GM13976 (cell line): ENCODE results near the gene INHBC.

Experiments used
- DNase-seq: peaks from one replicate; pipeline ENCODE4 v3.0.0; 2012; ENCODE audit warnings: low spot score
- in situ Hi-C: fragments of 300-500 bp; cut with MboI; formaldehyde crosslinking; loops from one replicate; pipeline ENCODE4 v1.12.0; 2022; ENCODE audit warnings: low sequenced_read_pairs, mixed read lengths, inconsistent platforms; ENCODE audit not compliant: unreplicated experiment
- TF ChIP-seq, protein P1 (sequence below): IDR thresholded peaks from 2 replicates; pipeline ENCODE4 v1.5.1; 2012; ENCODE audit warnings: borderline replicate concordance, mild to moderate bottlenecking; ENCODE audit not compliant: insufficient read depth; ENCODE audit errors: extremely low read depth, missing control alignments, control extremely low read depth

The INHBC gene

GRCh38 chr12:57477710-57478681 lies 43.4 kb downstream of the INHBC start:
- in situ Hi-C loops: no loop called here
- TF ChIP-seq, protein P1, sequence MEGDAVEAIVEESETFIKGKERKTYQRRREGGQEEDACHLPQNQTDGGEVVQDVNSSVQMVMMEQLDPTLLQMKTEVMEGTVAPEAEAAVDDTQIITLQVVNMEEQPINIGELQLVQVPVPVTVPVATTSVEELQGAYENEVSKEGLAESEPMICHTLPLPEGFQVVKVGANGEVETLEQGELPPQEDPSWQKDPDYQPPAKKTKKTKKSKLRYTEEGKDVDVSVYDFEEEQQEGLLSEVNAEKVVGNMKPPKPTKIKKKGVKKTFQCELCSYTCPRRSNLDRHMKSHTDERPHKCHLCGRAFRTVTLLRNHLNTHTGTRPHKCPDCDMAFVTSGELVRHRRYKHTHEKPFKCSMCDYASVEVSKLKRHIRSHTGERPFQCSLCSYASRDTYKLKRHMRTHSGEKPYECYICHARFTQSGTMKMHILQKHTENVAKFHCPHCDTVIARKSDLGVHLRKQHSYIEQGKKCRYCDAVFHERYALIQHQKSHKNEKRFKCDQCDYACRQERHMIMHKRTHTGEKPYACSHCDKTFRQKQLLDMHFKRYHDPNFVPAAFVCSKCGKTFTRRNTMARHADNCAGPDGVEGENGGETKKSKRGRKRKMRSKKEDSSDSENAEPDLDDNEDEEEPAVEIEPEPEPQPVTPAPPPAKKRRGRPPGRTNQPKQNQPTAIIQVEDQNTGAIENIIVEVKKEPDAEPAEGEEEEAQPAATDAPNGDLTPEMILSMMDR: no peak
- DNase-seq: peak; percentile 67

DNA sequence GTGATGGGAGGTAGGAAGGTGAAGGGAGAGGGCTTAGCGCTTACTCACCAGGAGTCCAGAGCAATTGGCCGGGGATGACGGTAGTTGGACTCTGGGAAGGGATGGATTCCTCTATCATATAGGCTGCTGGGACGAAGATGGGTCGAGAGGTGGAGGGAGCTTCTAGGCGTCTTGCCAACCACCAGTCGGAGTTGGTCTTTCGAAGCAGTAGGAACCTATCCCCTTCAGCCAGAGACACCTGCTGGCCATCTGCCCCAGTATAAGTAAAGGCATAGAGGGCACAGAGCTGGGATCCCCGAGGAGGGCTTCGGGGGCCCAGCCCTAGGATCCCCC lies 44.4 kb downstream of the INHBC start:
- TF ChIP-seq, protein P1: no peak
- in situ Hi-C loops: no loop called here
- no peak for DNase-seq

- peak; percentile 76 for DNase-seq
- in situ Hi-C loops: no loop called here
- TF ChIP-seq, protein P1: no peak
Observed at GRCh38 chr12:57479376-57480115, 45.0 kb downstream of the INHBC start, which contains the start of gene ARHGAP9. Gene ARHGAP9, minus strand, starts transcription at chr12:57479866. Its CDS starts 460 bp downstream, at chr12:57479406.

DNA sequence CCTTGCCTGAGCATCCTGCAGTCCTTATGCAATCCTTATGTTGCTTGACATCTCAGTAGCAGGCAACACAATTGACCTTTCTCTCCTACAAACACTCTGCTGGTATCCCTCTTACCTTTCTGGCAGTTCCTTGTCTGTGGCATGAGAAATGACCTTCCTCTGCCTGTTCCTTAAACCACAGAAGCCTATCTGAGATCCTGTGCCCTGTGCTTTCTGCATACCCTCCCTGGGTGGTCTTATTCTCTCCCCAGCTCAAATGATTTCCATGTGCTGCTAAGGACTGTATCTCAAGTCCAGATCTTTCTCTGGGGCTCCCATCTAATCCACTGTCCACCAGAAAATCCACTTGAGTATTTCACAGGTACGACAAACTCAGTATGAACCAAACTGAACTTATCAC lies 47.1 kb downstream of the INHBC start:
- TF ChIP-seq, protein P1: no peak
- in situ Hi-C loops: no loop called here
- no peak for DNase-seq

- DNase-seq: no peak
- in situ Hi-C loops: no loop called here
- TF ChIP-seq, protein P1: no peak
Observed at GRCh38 chr12:57483466-57483865, 48.9 kb downstream of the INHBC start.

GRCh38 chr12:57485695-57486094 lies 51.1 kb downstream of the INHBC start:
- DNase-seq: no peak
- in situ Hi-C loops: no loop called here
- TF ChIP-seq, protein P1: no peak
